Glomerular endothelial cell (primary cell): Measurements from ENCODE around the gene C2orf69. TPM values are rescaled to one million over a fixed set of nuclear protein-coding genes. Genes with fewer than 3 reads are reported as not detected.

Source experiments
- DNase-seq: peaks from one replicate; pipeline ENCODE4 v3.0.0-alpha.2; 2011; ENCODE audit warnings: low read depth, low spot score; ENCODE audit errors: extremely low read depth
- total RNA-seq: library from RNA; depleted of rRNA; stranded (reverse); fragments of >200 nt; gene quantifications from 2 replicates; pipeline ENCODE4 v1.2.3, GENCODE V29; 2015

C2orf69 gene
- total RNA-seq, 1 donor from 2014 or later, result 9.7 TPM

DNA sequence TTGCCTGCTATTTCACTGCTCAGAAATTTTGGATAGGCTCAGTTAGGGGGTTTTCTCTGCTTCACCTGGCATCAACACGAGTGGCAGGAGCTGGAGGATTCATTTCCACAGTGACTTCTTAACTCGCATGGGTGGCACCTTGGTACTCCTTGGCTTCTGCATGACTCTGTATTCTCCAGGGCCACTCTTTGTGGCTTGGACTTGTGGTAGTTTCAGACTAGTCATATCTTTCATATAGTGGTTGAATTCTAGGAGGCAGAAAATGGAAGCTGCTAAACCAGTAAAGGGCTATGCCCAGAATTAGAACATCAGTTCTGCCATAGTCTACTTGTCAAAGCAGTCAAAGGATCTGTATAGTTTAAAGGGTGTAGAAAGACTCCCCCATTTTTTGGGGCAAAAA lies 51.1 kb downstream of the C2orf69 start:
- DNase-seq, result no peak

DNA sequence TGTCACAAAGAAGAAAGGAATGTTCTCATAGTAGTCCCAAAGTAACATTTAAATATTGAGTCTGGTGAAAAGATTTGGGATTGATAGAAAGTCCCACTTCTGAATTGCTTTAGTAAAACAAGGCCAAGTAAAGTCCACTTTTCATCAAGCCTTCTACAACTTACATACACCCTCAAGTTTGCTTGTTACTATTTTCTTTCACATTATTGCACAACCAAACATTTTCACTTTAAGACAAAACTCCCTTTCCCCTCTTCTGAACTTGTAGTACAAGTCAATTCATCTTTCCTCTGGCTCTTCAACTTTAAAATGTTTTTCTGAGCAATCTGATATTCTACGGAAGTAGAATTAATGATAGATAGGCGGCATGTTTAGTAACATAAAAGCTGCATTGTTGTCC lies 55.3 kb downstream of the C2orf69 start:
- DNase-seq, result no peak

DNA sequence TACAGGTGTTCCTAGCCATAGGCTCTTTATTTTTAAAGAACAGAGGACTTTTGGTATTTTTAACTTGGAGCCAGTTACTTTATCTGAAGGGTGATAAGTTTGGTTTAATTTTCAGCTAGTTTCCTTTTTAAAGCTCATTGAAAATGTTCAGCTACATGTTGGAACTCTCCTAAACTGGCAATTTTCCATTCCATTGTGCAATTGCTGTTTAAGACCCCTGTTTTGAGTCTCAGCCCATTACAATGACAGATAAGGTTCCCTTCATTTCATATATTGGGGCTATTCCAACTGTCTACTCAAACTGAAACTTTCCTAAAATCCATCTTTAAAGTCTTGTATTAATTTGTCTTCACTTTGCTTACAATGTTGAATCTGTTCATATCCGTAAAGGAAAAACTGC lies 55.9 kb downstream of the C2orf69 start:
- DNase-seq, result no peak

DNA sequence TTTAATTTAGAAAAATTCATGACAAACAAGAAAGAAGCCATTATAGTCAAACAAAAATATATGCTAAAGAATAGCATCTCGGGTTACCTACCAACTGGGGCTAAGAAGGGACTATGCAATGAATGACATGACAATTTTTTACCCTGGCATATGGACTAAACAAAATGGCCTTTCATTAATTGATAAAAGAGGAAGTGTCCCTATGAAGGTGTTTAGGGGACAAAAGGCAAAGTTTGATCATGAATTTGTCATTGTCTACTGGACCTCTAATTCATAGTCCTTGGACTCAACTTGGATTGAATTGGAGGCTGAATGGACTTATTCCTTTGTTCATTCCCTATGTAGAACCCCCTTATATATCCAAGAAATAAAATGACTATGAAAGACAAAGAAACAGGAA lies 57.0 kb downstream of the C2orf69 start:
- DNase-seq, result no peak

DNA sequence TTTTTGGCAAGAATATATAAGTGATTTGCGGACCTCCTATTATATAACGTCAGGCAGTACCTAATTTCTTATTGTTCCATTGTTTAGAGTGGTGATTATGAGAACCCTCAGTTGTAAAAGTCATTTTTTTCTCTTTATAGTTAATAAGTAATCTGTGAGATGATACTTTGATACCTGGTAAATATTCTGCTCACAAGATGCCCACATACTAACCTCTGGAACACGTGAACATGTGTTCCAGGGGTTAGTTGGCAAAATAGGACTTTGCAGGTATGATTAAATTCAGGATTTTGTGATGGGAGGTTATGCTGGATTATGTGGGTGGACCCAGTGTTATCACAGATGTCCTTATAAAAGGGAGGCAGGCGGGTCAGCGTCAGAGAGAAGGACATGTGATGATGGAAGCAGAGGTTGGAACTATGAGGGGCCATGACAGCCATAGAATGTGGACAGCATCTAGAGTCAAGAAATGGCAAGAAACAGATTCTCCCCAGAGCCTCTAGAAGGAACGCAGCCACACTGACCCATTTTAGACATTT lies 61.1 kb downstream of the C2orf69 start:
- no peak for DNase-seq

DNA sequence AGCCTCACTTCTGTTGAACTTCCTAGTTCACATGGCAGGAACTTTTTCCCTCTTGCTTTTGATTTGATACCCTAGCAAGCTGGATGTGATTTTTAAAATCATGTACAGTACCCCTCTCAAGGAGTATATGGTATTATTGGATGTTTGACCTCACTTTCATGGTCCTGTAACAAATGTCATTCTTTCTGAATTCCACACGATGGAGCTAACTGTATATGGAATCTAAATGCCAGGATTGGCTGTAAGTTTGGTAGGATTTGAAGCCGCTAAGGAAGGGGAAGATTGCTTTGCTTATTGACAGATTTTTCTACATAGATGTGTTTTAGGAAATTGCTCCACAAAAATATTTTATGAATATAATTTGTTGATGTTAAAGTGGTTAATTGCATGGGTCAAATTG lies 62.6 kb downstream of the C2orf69 start:
- no peak for DNase-seq

DNA sequence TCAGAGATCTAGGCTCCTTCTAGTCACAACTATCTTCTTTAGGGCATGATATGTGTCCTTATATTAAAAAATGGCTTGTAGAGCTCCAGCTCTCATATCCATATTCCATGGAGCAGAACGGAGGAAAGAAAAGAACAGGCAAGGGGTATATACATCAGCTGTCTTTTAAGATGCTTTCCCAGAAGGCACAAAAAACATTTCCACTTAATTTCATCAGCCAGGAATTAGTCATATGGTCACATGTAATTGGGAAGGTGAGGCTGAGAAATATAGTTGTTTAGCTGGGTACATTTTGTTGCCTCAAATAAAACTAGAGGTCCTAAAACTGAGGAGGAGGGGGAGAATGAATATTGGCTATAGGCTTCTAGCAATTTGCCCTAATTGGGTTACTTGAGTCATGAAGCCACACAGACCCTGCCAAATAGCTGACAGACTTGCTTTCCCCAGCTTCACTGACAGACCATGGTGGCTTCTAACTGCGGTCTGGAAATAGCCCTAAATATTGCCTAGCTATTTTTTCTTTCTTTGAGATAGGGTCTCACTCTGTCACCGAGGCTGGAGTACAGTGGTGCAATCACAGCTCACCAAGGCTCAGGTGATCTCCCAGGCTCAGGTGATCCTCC lies 64.3 kb downstream of the C2orf69 start:
- DNase-seq, result no peak

Other genes starting within 250 kb of the C2orf69 start
- gene FTCDNL1, start 60.1 kb upstream of the C2orf69 start, total RNA-seq, result 1.3 TPM in 1 of 2 replicates, not detected in the other
- 4.2 and 7.6 TPM in 2 replicates for gene TYW5, start 44.2 kb downstream of the C2orf69 start, total RNA-seq
- gene MAIP1, start 44.3 kb downstream of the C2orf69 start, total RNA-seq, result 13.7 and 27.1 TPM in 2 replicates